MM.1S (cell line): ENCODE results near the gene NCBP2.
"Not testable (repeated sequence)": the region's sequence is repeated elsewhere in the genome, so short reads cannot be mapped to it uniquely, and the experiment has no call there.

Experiments used
- DNase-seq: peaks from one replicate; pipeline ENCODE4 v3.0.0-alpha.2; 2015
- H2AFZ ChIP-seq: fragments of 300-600 bp; sonication (generic); 2 replicates; pipeline ENCODE4 v1.6.0; 2016; ENCODE audit warnings: antibody characterized with exemption, low read length
- H3F3A ChIP-seq: fragments of 300-600 bp; sonication (generic); 2 replicates; pipeline ENCODE4 v1.6.1; 2016; ENCODE audit warnings: mild to moderate bottlenecking, antibody characterized with exemption, low read length, moderate library complexity, mixed read lengths; ENCODE audit not compliant: insufficient read depth
- H3K27ac ChIP-seq: fragments of 300-600 bp; sonication (generic); 2 replicates; pipeline ENCODE4 v1.5.1; 2016; ENCODE audit warnings: mild to moderate bottlenecking, low read length
- H3K27me3 ChIP-seq: fragments of 300-600 bp; sonication (generic); replicated peaks from 2 replicates; pipeline ENCODE4 v1.6.0; 2016; ENCODE audit warnings: low read length; ENCODE audit not compliant: insufficient read depth
- H3K36me3 ChIP-seq: fragments of 300-600 bp; sonication (generic); replicated peaks from 2 replicates; pipeline ENCODE4 v1.6.1; 2016; ENCODE audit warnings: mild to moderate bottlenecking, low read length, mixed read lengths; ENCODE audit not compliant: insufficient read depth
- H3K4me1 ChIP-seq: fragments of 300-600 bp; sonication (generic); 2 replicates; pipeline ENCODE4 v1.6.1; 2016; ENCODE audit warnings: low read length, mixed read lengths
- H3K4me2 ChIP-seq: fragments of 300-600 bp; sonication (generic); 2 replicates; pipeline ENCODE4 v1.6.0; 2016; ENCODE audit warnings: low read depth, low read length
- H3K4me3 ChIP-seq: fragments of 300-600 bp; sonication (generic); 2 replicates; pipeline ENCODE4 v1.5.1; 2016; ENCODE audit warnings: low read length, mixed read lengths
- H3K79me2 ChIP-seq: fragments of 300-600 bp; sonication (generic); 2 replicates; pipeline ENCODE4 v1.6.1; 2016; ENCODE audit warnings: mixed run types, low read length, mixed read lengths
- H3K9ac ChIP-seq: fragments of 300-600 bp; sonication (generic); 2 replicates; pipeline ENCODE4 v1.6.1; 2016; ENCODE audit warnings: low read length, mixed read lengths
- H3K9me2 ChIP-seq: fragments of 300-600 bp; sonication (generic); replicated peaks from 2 replicates; pipeline ENCODE4 v1.6.1; 2016; ENCODE audit warnings: mild to moderate bottlenecking, low read length, mixed read lengths; ENCODE audit not compliant: insufficient read depth
- H3K9me3 ChIP-seq: fragments of 300-600 bp; sonication (generic); replicated peaks from 2 replicates; pipeline ENCODE4 v1.6.1; 2016; ENCODE audit warnings: mild to moderate bottlenecking, low read length, mixed read lengths; ENCODE audit not compliant: insufficient read depth
- H4K20me1 ChIP-seq: fragments of 300-600 bp; sonication (generic); 2 replicates; pipeline ENCODE4 v1.6.1; 2016; ENCODE audit warnings: mild to moderate bottlenecking, low read length, moderate library complexity, mixed read lengths; ENCODE audit not compliant: insufficient read depth
- CTCF ChIP-seq: fragments of 300-600 bp; sonication (generic); IDR thresholded peaks from 2 replicates; pipeline ENCODE4 v1.5.1; 2016; ENCODE audit warnings: antibody characterized with exemption, low read length, mixed read lengths
- EZH2 ChIP-seq: fragments of 300-600 bp; sonication (generic); optimal IDR thresholded peaks from 2 replicates; pipeline ENCODE3; 2017; ENCODE audit warnings: low read depth, mild to moderate bottlenecking, antibody characterized with exemption, low read length, mixed read lengths
- EZH2phosphoT487 ChIP-seq: fragments of 300-600 bp; sonication (generic); IDR thresholded peaks from 2 replicates; pipeline ENCODE4 v1.6.1; 2018; ENCODE audit warnings: antibody characterized with exemption, low read length

Gene NCBP2

GRCh38 chr3:196948442-196949284 is 6.3 kb upstream of the NCBP2 start:
- DNase-seq, result no peak
- TF ChIP-seq EZH2 (no peak), EZH2phosphoT487 (no peak), CTCF (no peak)
- Histone ChIP-seq H3F3A (no peaks in the 10 kb centered on the region), H3K9ac (no peak overlapping the region), H3K9me2 (no peaks in the 10 kb centered on the region), H3K4me3 (no peak overlapping the region), H4K20me1 (no peaks in the 10 kb centered on the region), H3K4me2 (no peak overlapping the region), H3K36me3 (no peaks in the 10 kb centered on the region), H3K27me3 (no peaks in the 10 kb centered on the region), H3K9me3 (no peaks in the 10 kb centered on the region), H3K79me2 (peaks cover 9% of the 10 kb centered on the region), H3K4me1 (0 out of 2 replicates have a peak, but pooled peaks cover under 1% of the 10 kb centered on the region), H3K27ac (no peak overlapping the region), H2AFZ (no peak overlapping the region)

- H3K79me2 ChIP-seq, result peaks cover 16% of the 10 kb centered on the region
- no peak overlapping the region for H3K27ac ChIP-seq
- no peaks in the 10 kb centered on the region for H3K9me3 ChIP-seq
- no peak for TF ChIP-seq EZH2
- 0 out of 2 replicates have a peak, but pooled peaks cover 6% of the 10 kb centered on the region for H3K4me1 ChIP-seq
- H3K4me3 ChIP-seq, result no peak overlapping the region
- no peaks in the 10 kb centered on the region for H3K27me3 ChIP-seq
- no peaks in the 10 kb centered on the region for H3F3A ChIP-seq
- H4K20me1 ChIP-seq, result no peaks in the 10 kb centered on the region; the same call in 1 of the 2 replicates
- no peak overlapping the region for H2AFZ ChIP-seq
- no peaks in the 10 kb centered on the region for H3K9me2 ChIP-seq
- H3K9ac ChIP-seq, result no peak overlapping the region
- DNase-seq, result no peak
- no peaks in the 10 kb centered on the region for H3K36me3 ChIP-seq
- no peak overlapping the region for H3K4me2 ChIP-seq
Observed at GRCh38 chr3:196947860-196948441, 5.6 kb upstream of the NCBP2 start.

GRCh38 chr3:196947136-196947859 is 5.0 kb upstream of the NCBP2 start:
- Histone ChIP-seq H2AFZ (no peak overlapping the region), H3K4me1 (0 out of 2 replicates have a peak, but pooled peaks cover 6% of the 10 kb centered on the region), H3K79me2 (peaks cover 21% of the 10 kb centered on the region), H3K9me2 (no peaks in the 10 kb centered on the region), H3K36me3 (no peaks in the 10 kb centered on the region), H3K9me3 (no peaks in the 10 kb centered on the region), H3K4me3 (no peak overlapping the region), H3F3A (no peaks in the 10 kb centered on the region), H3K4me2 (no peak overlapping the region), H3K27me3 (no peaks in the 10 kb centered on the region), H4K20me1 (no peaks in the 10 kb centered on the region; the same call in 1 of the 2 replicates), H3K27ac (no peak overlapping the region), H3K9ac (no peak overlapping the region)
- TF ChIP-seq CTCF, result no peak
- DNase-seq, result no peak

- not testable (repeated sequence) for DNase-seq, H3K27me3 ChIP-seq, H3K4me3 ChIP-seq, H4K20me1 ChIP-seq, H2AFZ ChIP-seq, H3F3A ChIP-seq, H3K36me3 ChIP-seq, H3K27ac ChIP-seq, H3K9me2 ChIP-seq, H3K9ac ChIP-seq, H3K9me3 ChIP-seq
- peaks cover 10% of the 10 kb centered on the region; the same call in 1 of the 2 replicates for H3K4me1 ChIP-seq
- peaks cover 51% of the 10 kb centered on the region for H3K79me2 ChIP-seq
- H3K4me2 ChIP-seq, result peak overlapping the region; percentile 94; the same call in 1 of the 2 replicates
Observed at GRCh38 chr3:196944037-196944790, 1.9 kb upstream of the NCBP2 start.
